KMS-11 (cell line): ENCODE results near the gene FHIT.

Experiments used
- H2AFZ ChIP-seq: fragments of 200-600 bp; sonication (generic); 2 replicates; pipeline ENCODE4 v1.6.1; 2016; ENCODE audit warnings: antibody characterized with exemption, mixed run types, low read depth
- H3K27ac ChIP-seq: fragments of 200-600 bp; sonication (generic); 2 replicates; pipeline ENCODE4 v1.6.1; 2016; ENCODE audit warnings: mild to moderate bottlenecking, mixed run types
- H3K27me3 ChIP-seq: fragments of 200-600 bp; sonication (generic); 2 replicates; pipeline ENCODE4 v1.6.1; 2017; ENCODE audit warnings: mild to moderate bottlenecking, low read depth, mixed run types, moderate library complexity; ENCODE audit not compliant: insufficient read depth
- H3K36me3 ChIP-seq: fragments of 200-600 bp; sonication (generic); 2 replicates; pipeline ENCODE4 v1.6.1; 2017; ENCODE audit warnings: mild to moderate bottlenecking, mixed run types; ENCODE audit not compliant: insufficient read depth
- H3K4me1 ChIP-seq: fragments of 200-600 bp; sonication (generic); 2 replicates; pipeline ENCODE4 v1.6.1; 2016; ENCODE audit warnings: mild to moderate bottlenecking, low read depth, mixed run types; ENCODE audit not compliant: poor library complexity, severe bottlenecking
- H3K4me2 ChIP-seq: fragments of 200-600 bp; sonication (generic); 2 replicates; pipeline ENCODE4 v1.7.0; 2016; ENCODE audit warnings: mild to moderate bottlenecking, mixed run types
- H3K4me3 ChIP-seq: fragments of 200-600 bp; sonication (generic); IDR thresholded peaks from 2 replicates; pipeline ENCODE4 v1.6.1; 2017; ENCODE audit warnings: low read depth, low read length, mixed read lengths; ENCODE audit not compliant: insufficient read depth
- H3K79me2 ChIP-seq: fragments of 200-600 bp; sonication (generic); 2 replicates; pipeline ENCODE4 v1.6.1; 2016; ENCODE audit warnings: low read depth, mixed run types; ENCODE audit not compliant: insufficient read depth
- H3K9ac ChIP-seq: fragments of 200-600 bp; sonication (generic); 2 replicates; pipeline ENCODE4 v1.6.1; 2016; ENCODE audit warnings: mild to moderate bottlenecking, mixed run types
- H4K20me1 ChIP-seq: fragments of 200-600 bp; sonication (generic); 2 replicates; pipeline ENCODE4 v1.6.1; 2016; ENCODE audit warnings: mild to moderate bottlenecking, mixed run types; ENCODE audit not compliant: insufficient read depth
- CTCF ChIP-seq: fragments of 200-600 bp; sonication (generic); conservative IDR thresholded peaks from 2 replicates; pipeline ENCODE4 v1.6.1; 2017; ENCODE audit warnings: low read depth, mild to moderate bottlenecking, antibody characterized with exemption, low read length, moderate library complexity, mixed read lengths

FHIT gene

GRCh38 chr3:61152071-61152470, 99.2 kb downstream of the FHIT start:
- H4K20me1 ChIP-seq, result no peaks in the 10 kb centered on the region

GRCh38 chr3:61149236-61149635, 102.0 kb downstream of the FHIT start:
- no peaks in the 10 kb centered on the region for H3K36me3 ChIP-seq
- H3K27me3 ChIP-seq, result no peaks in the 10 kb centered on the region
- no peak overlapping the region for H3K27ac ChIP-seq
- no peak overlapping the region for H3K4me2 ChIP-seq
- no peak for TF ChIP-seq CTCF
- no peak overlapping the region for H2AFZ ChIP-seq
- no peaks in the 10 kb centered on the region for H3K4me1 ChIP-seq
- H3K79me2 ChIP-seq, result no peaks in the 10 kb centered on the region
- no peak overlapping the region for H3K4me3 ChIP-seq
- H3K9ac ChIP-seq, result no peak overlapping the region
- H4K20me1 ChIP-seq, result no peaks in the 10 kb centered on the region

More at GRCh38 chr3:61152071-61152470, 99.2 kb downstream of the FHIT start:
- no peaks in the 10 kb centered on the region for H3K36me3 ChIP-seq
- H3K4me2 ChIP-seq, result no peak overlapping the region
- no peaks in the 10 kb centered on the region for H3K4me1 ChIP-seq
- no peak overlapping the region for H3K4me3 ChIP-seq
- H3K27ac ChIP-seq, result no peak overlapping the region
- H3K9ac ChIP-seq, result no peak overlapping the region
- H3K27me3 ChIP-seq, result no peaks in the 10 kb centered on the region
- no peaks in the 10 kb centered on the region for H3K79me2 ChIP-seq
- H2AFZ ChIP-seq, result no peak overlapping the region
- TF ChIP-seq CTCF, result no peak

GRCh38 chr3:61146010-61146890, 105.0 kb downstream of the FHIT start:
- Histone ChIP-seq H3K36me3 (no peaks in the 10 kb centered on the region), H3K4me3 (no peak overlapping the region), H3K27ac (no peak overlapping the region), H2AFZ (no peak overlapping the region), H3K4me2 (no peak overlapping the region), H3K27me3 (no peaks in the 10 kb centered on the region), H3K4me1 (no peaks in the 10 kb centered on the region), H4K20me1 (no peaks in the 10 kb centered on the region), H3K9ac (no peak overlapping the region), H3K79me2 (no peaks in the 10 kb centered on the region)
- TF ChIP-seq CTCF, result no peak

GRCh38 chr3:61141697-61142096, 109.6 kb downstream of the FHIT start:
- Histone ChIP-seq H3K4me1 (no peaks in the 10 kb centered on the region), H3K79me2 (no peaks in the 10 kb centered on the region), H3K9ac (no peak overlapping the region), H3K36me3 (no peaks in the 10 kb centered on the region), H2AFZ (no peak overlapping the region), H3K27me3 (no peaks in the 10 kb centered on the region), H3K4me3 (no peak overlapping the region), H4K20me1 (no peaks in the 10 kb centered on the region), H3K27ac (no peak overlapping the region), H3K4me2 (no peak overlapping the region)
- no peak for TF ChIP-seq CTCF
